Vagina (tissue), 2 donors: Measurements from ENCODE around the gene MTMR6. TPM values are rescaled to one million over a fixed set of nuclear protein-coding genes. Genes with fewer than 3 reads are reported as not detected.

Experiments used
- DNase-seq, 2 donors: peaks; one replicate each; pipeline ENCODE4 v3.0.0-alpha.2; 2017; ENCODE audit errors: extremely low spot score in 2 of 2
- H3K27ac ChIP-seq: fragments of 200-600 bp; sonication (generic); one replicate; pipeline ENCODE4 v1.5.1; 2019
- H3K27me3 ChIP-seq: fragments of 200-600 bp; sonication (generic); one replicate; pipeline ENCODE4 v1.5.1; 2019
- H3K36me3 ChIP-seq, 2 donors: fragments of 200-600 bp; sonication (generic); one replicate each; pipeline ENCODE4 v1.5.1; 2017 to 2019
- H3K4me1 ChIP-seq: fragments of 200-600 bp; sonication (generic); one replicate; pipeline ENCODE4 v1.5.1; 2019
- H3K4me3 ChIP-seq, 2 donors: fragments of 200-600 bp; sonication (generic); 1 replicate in 1 of 2; 2 replicates in 1 of 2; pipeline ENCODE4 v1.5.1; 2016 to 2019
- H3K9me3 ChIP-seq: fragments of 200-600 bp; sonication (generic); one replicate; pipeline ENCODE4 v1.5.1; 2019
- CTCF ChIP-seq, 3 experiments: fragments of 450-650 bp in 2 of 3; fragments of 200-600 bp in 1 of 3; sonication (generic) in 1 of 3; IDR thresholded peaks; one replicate each; pipeline ENCODE4 v1.5.1; 2017 to 2019; ENCODE audit warnings: antibody characterized with exemption in 3 of 3, mild to moderate bottlenecking in 2 of 3, moderate library complexity in 2 of 3
- POLR2A ChIP-seq, 2 donors: fragments of 450-650 bp; IDR thresholded peaks; one replicate each; pipeline ENCODE4 v1.6.1; 2017; ENCODE audit warnings: antibody characterized with exemption in 2 of 2, mild to moderate bottlenecking in 2 of 2, moderate library complexity in 2 of 2
- POLR2AphosphoS5 ChIP-seq, 2 donors: sonication (generic); formaldehyde crosslinking; IDR thresholded peaks; one replicate each; pipeline ENCODE4 v1.9.0; 2017; ENCODE audit warnings: antibody characterized with exemption in 2 of 2, mild to moderate bottlenecking in 2 of 2, low read depth in 1 of 2; ENCODE audit not compliant: insufficient read depth in 1 of 2
- intact Hi-C: fragments of 100-400 bp; cut with DNase I; formaldehyde crosslinking; loops from one replicate; pipeline ENCODE4 v1.15.1; 2023
- total RNA-seq: library from RNA; depleted of rRNA; stranded (reverse); fragments of >200 nt; gene quantifications from one replicate; pipeline ENCODE4 v1.2.3, GENCODE V29; 2016

The MTMR6 gene
- total RNA-seq, 1 donor from 2014 or later: 14.0 TPM

- Histone ChIP-seq H3K36me3 (no peaks in the 10 kb centered on the region), H3K27ac (no peak overlapping the region), H3K4me1 (no peaks in the 10 kb centered on the region), H3K27me3 (no peaks in the 10 kb centered on the region), H3K9me3 (no peaks in the 10 kb centered on the region), H3K4me3 (no peak overlapping the region)
- intact Hi-C loops: no loop called here
- DNase-seq: no peak
- TF ChIP-seq POLR2A (IDR thresholded peaks at IDR 0.05) (no peak), POLR2AphosphoS5 (IDR thresholded peaks at IDR 0.05; ENCODE audit: insufficient read depth in 1 of 2, low read depth in 1 of 2) (no peak), CTCF (IDR thresholded peaks at IDR 0.05) (no peak)
Observed at GRCh38 chr13:25198647-25199046, 88.6 kb downstream of the MTMR6 start.

- H3K27ac ChIP-seq: no peak overlapping the region
- no peaks in the 10 kb centered on the region for H3K27me3 ChIP-seq
- H3K4me3 ChIP-seq: no peak overlapping the region
- H3K9me3 ChIP-seq: no peaks in the 10 kb centered on the region
- no peak for TF ChIP-seq CTCF (IDR thresholded peaks at IDR 0.05)
- no peak for TF ChIP-seq POLR2AphosphoS5 (IDR thresholded peaks at IDR 0.05; ENCODE audit: insufficient read depth in 1 of 2, low read depth in 1 of 2)
- TF ChIP-seq POLR2A (IDR thresholded peaks at IDR 0.05): no peak
- H3K36me3 ChIP-seq: no peaks in the 10 kb centered on the region
- H3K4me1 ChIP-seq: no peaks in the 10 kb centered on the region
- intact Hi-C loops: no loop called here
- DNase-seq: no peak
Observed at GRCh38 chr13:25196971-25197370, 90.3 kb downstream of the MTMR6 start.

Other genes with a start within 250 kb of the MTMR6 start
- gene PABPC3, start 191.4 kb downstream of the MTMR6 start, total RNA-seq: not detected
- not detected for gene AMER2, start 115.2 kb downstream of the MTMR6 start, total RNA-seq
- gene NUP58, start 14.1 kb upstream of the MTMR6 start, total RNA-seq: 64.3 TPM
- gene ATP8A2, start 84.5 kb upstream of the MTMR6 start, total RNA-seq: 1.5 TPM